A673 (cell line): Measurements from ENCODE around the gene TRPC3. TPM values are rescaled to one million over a fixed set of nuclear protein-coding genes. Genes with fewer than 3 reads are reported as not detected.

Source experiments
- BruUV-seq: library from RNA; stranded (reverse); fragments of 400-500 nt; replicated peaks from 2 replicates; lab custom pipeline; 2021; lab: Mats Ljungman, UMichigan
- CTCF ChIA-PET: fragments of 300-600 bp; sonication (Branson Sonifier 250); formaldehyde crosslinking; loops from one replicate; lab custom pipeline; 2022; ENCODE audit warnings: antibody characterized with exemption; lab: Charles Lee
- POLR2A ChIA-PET: fragments of 300-600 bp; sonication (Branson Sonifier 250); formaldehyde crosslinking; loops from one replicate; lab custom pipeline; 2022; ENCODE audit warnings: antibody characterized with exemption; ENCODE audit not compliant: low non-redundant PET; lab: Charles Lee
- DNase-seq: peaks from one replicate; pipeline ENCODE4 v3.0.0-alpha.2; 2015; ENCODE audit warnings: low spot score
- H3K27ac ChIP-seq: fragments of 200-600 bp; sonication (generic); 2 replicates; pipeline ENCODE4 v1.5.1; 2016; ENCODE audit warnings: mixed run types, low read depth, mild to moderate bottlenecking, mixed read lengths, antibody characterized with exemption, low read length; ENCODE audit not compliant: poor library complexity, severe bottlenecking
- H3K27me3 ChIP-seq: fragments of 200-600 bp; sonication (generic); replicated peaks from 2 replicates; pipeline ENCODE4 v1.6.1; 2017; ENCODE audit warnings: mixed run types, low read depth, mild to moderate bottlenecking, mixed read lengths, antibody characterized with exemption, low read length; ENCODE audit not compliant: insufficient read depth, poor library complexity
- H3K36me3 ChIP-seq: fragments of 200-600 bp; sonication (generic); 2 replicates; pipeline ENCODE4 v1.6.1; 2016; ENCODE audit warnings: mixed run types, mild to moderate bottlenecking, mixed read lengths, antibody characterized with exemption, low read length; ENCODE audit not compliant: insufficient read depth, poor library complexity, severe bottlenecking
- H3K4me1 ChIP-seq: fragments of 200-600 bp; sonication (generic); 2 replicates; pipeline ENCODE4 v1.6.1; 2017; ENCODE audit warnings: mixed run types, mild to moderate bottlenecking, mixed read lengths, antibody characterized with exemption, low read length; ENCODE audit not compliant: insufficient read depth, poor library complexity, severe bottlenecking
- H3K4me3 ChIP-seq: fragments of 200-600 bp; sonication (generic); 2 replicates; pipeline ENCODE4 v1.5.1; 2016; ENCODE audit warnings: low read depth, mixed run types, mild to moderate bottlenecking, mixed read lengths, low read length; ENCODE audit not compliant: poor library complexity, severe bottlenecking
- H3K9me3 ChIP-seq: fragments of 200-600 bp; sonication (generic); 2 replicates; pipeline ENCODE4 v1.6.1; 2016; ENCODE audit warnings: mixed run types, low read depth, mild to moderate bottlenecking, mixed read lengths, antibody characterized with exemption, low read length; ENCODE audit not compliant: poor library complexity, severe bottlenecking
- CTCF ChIP-seq: fragments of 300-800, 200-600 bp; sonication (generic); conservative IDR thresholded peaks from 2 replicates; pipeline ENCODE4 v1.5.1; 2017; ENCODE audit warnings: low read depth, mild to moderate bottlenecking, antibody characterized with exemption, low read length, moderate library complexity, mixed read lengths
- EZH2 ChIP-seq: fragments of 200-600 bp; sonication (generic); IDR thresholded peaks from 2 replicates; pipeline ENCODE4 v1.6.1; 2017; ENCODE audit warnings: borderline replicate concordance, low read depth, mild to moderate bottlenecking, mixed read lengths, antibody characterized with exemption, low read length; ENCODE audit not compliant: poor library complexity, severe bottlenecking
- intact Hi-C: fragments of 100-400 bp; cut with micrococcal nuclease; formaldehyde crosslinking; loops from one replicate; pipeline ENCODE4 v1.10.0; 2022; ENCODE audit not compliant: unreplicated experiment
- total RNA-seq: library from RNA; stranded (reverse); gene quantifications from 2 replicates; pipeline ENCODE4 v1.2.3, GENCODE V29; 2021

TRPC3 gene
- total RNA-seq, 1 experiment from 2014 or later, result 0.24 TPM

- intact Hi-C loops, result no loop called here
- no TSS peak for BruUV-seq
- DNase-seq, result no peak
- TF ChIP-seq EZH2 (no peak), CTCF (no peak)
- Histone ChIP-seq H3K4me3 (no peak overlapping the region), H3K9me3 (no peaks in the 10 kb centered on the region), H3K4me1 (no peaks in the 10 kb centered on the region), H3K27ac (no peak overlapping the region), H3K36me3 (no peaks in the 10 kb centered on the region), H3K27me3 (no peaks in the 10 kb centered on the region)
- POLR2A ChIA-PET, result no interaction called here
- CTCF ChIA-PET, result no interaction called here
Observed at GRCh38 chr4:121938282-121939092, 13.4 kb downstream of the TRPC3 start.

GRCh38 chr4:121936101-121936500 is 15.8 kb downstream of the TRPC3 start:
- Histone ChIP-seq H3K36me3 (no peaks in the 10 kb centered on the region), H3K4me3 (no peak overlapping the region), H3K27me3 (no peaks in the 10 kb centered on the region), H3K9me3 (no peaks in the 10 kb centered on the region), H3K4me1 (no peaks in the 10 kb centered on the region), H3K27ac (no peak overlapping the region)
- BruUV-seq, result no TSS peak
- TF ChIP-seq EZH2 (no peak), CTCF (no peak)
- ChIA-PET CTCF (no interaction called here), POLR2A (no interaction called here)
- no peak for DNase-seq
- intact Hi-C loops, result no loop called here

- intact Hi-C loops, result no loop called here
- Histone ChIP-seq H3K27ac (no peak overlapping the region), H3K9me3 (no peaks in the 10 kb centered on the region), H3K36me3 (no peaks in the 10 kb centered on the region), H3K4me1 (no peaks in the 10 kb centered on the region), H3K27me3 (no peaks in the 10 kb centered on the region), H3K4me3 (no peak overlapping the region)
- POLR2A ChIA-PET, result no interaction called here
- CTCF ChIA-PET, result no interaction called here
- no peak for DNase-seq
- no TSS peak for BruUV-seq
- no peak for TF ChIP-seq CTCF
- no peak for TF ChIP-seq EZH2
Observed at GRCh38 chr4:121934635-121935034, 17.2 kb downstream of the TRPC3 start.
